Endothelial cell of umbilical vein (primary cell): Measurements from ENCODE around the gene EEIG1. TPM values are rescaled to one million over a fixed set of nuclear protein-coding genes. Genes with fewer than 3 reads are reported as not detected.

ENCODE experiments used
- BruUV-seq: library from RNA; stranded (reverse); fragments of 400-500 nt; replicated peaks from 2 replicates; lab custom pipeline; 2021; lab: Mats Ljungman, UMichigan
- CTCF ChIA-PET: fragments of 300-600, 350-600 bp; sonication (Branson Sonifier 250); formaldehyde crosslinking; loops from one replicate; lab custom pipeline; 2021; ENCODE audit warnings: antibody characterized with exemption, inconsistent platforms; lab: Charles Lee
- POLR2A ChIA-PET: fragments of 300-600, 350-600 bp; sonication (Branson Sonifier 250); formaldehyde crosslinking; loops from one replicate; lab custom pipeline; 2021; ENCODE audit warnings: antibody characterized with exemption, inconsistent platforms; lab: Charles Lee
- DNase-seq: peaks from one replicate; pipeline ENCODE4 v3.0.0-alpha.2; 2011; ENCODE audit warnings: low read depth, low spot score
- FAIRE-seq: peaks from 2 replicates; lab custom pipeline; 2011; peaks lifted over from hg19 to GRCh38; lab: Jason Lieb, UNC
- H2AFZ ChIP-seq: 2 replicates; pipeline ENCODE4 v1.6.0; 2012; ENCODE audit warnings: low read depth, low read length, control low read depth, inconsistent platforms
- H3K27ac ChIP-seq: 2 replicates; pipeline ENCODE4 v1.5.1; 2011; ENCODE audit warnings: low read depth, mild to moderate bottlenecking, control low read depth, low read length, moderate library complexity; ENCODE audit not compliant: insufficient read depth
- H3K27me3 ChIP-seq, 2 experiments: 2 replicates each; pipeline versions ENCODE4 v1.6.0 to v1.6.1; 2011; ENCODE audit warnings: low read length in 2 of 2, mixed read lengths in 1 of 2; ENCODE audit not compliant: control insufficient read depth in 2 of 2, insufficient read depth in 2 of 2
- H3K36me3 ChIP-seq, 2 experiments: 2 replicates in 1 of 2; 3 replicates in 1 of 2; pipeline ENCODE4 v1.5.1; 2011; ENCODE audit warnings: low read length in 2 of 2, mild to moderate bottlenecking in 1 of 2, moderate library complexity in 1 of 2; ENCODE audit not compliant: control insufficient read depth in 2 of 2, insufficient read depth in 2 of 2; ENCODE audit errors: extremely low read depth in 1 of 2
- H3K4me1 ChIP-seq: 3 replicates; pipeline ENCODE4 v1.5.1; 2011; ENCODE audit warnings: mild to moderate bottlenecking, low read length; ENCODE audit not compliant: control insufficient read depth, insufficient read depth; ENCODE audit errors: extremely low read depth
- H3K4me2 ChIP-seq: 2 replicates; pipeline ENCODE4 v1.6.1; 2011; ENCODE audit warnings: low read length, control low read depth, mixed read lengths; ENCODE audit not compliant: insufficient read depth
- H3K4me3 ChIP-seq, 3 experiments: fragments of 200-600 bp in 1 of 3; sonication (generic), shearing (Covaris generic) in 1 of 3; replicated peaks in 1 of 3; 2 replicates each; pipeline ENCODE4 v1.5.1; 2011 to 2016; ENCODE audit warnings: control low read depth in 3 of 3, low read length in 3 of 3, mild to moderate bottlenecking in 2 of 3, inconsistent platforms in 1 of 3, low read depth in 1 of 3, moderate library complexity in 1 of 3; ENCODE audit not compliant: insufficient read depth in 1 of 3
- H3K79me2 ChIP-seq: 2 replicates; pipeline ENCODE4 v1.6.0; 2012; ENCODE audit warnings: low read length, inconsistent platforms; ENCODE audit not compliant: control insufficient read depth, insufficient read depth
- H3K9ac ChIP-seq: replicated peaks from 2 replicates; pipeline ENCODE3; 2011; ENCODE audit warnings: low read length, control low read depth; ENCODE audit not compliant: insufficient read depth; ENCODE audit errors: extremely low read depth
- H3K9me1 ChIP-seq: replicated peaks from 3 replicates; pipeline ENCODE4 v1.6.0; 2011; ENCODE audit warnings: mild to moderate bottlenecking, low read length; ENCODE audit not compliant: control insufficient read depth, insufficient read depth; ENCODE audit errors: extremely low read depth
- H3K9me3 ChIP-seq: replicated peaks from 2 replicates; pipeline ENCODE4 v1.5.1; 2012; ENCODE audit warnings: low read length, inconsistent platforms; ENCODE audit not compliant: control insufficient read depth, insufficient read depth
- H4K20me1 ChIP-seq: replicated peaks from 2 replicates; pipeline ENCODE3; 2011; ENCODE audit warnings: mild to moderate bottlenecking, low read length; ENCODE audit not compliant: control insufficient read depth, insufficient read depth; ENCODE audit errors: extremely low read depth
- FOS ChIP-seq: IDR thresholded peaks from 2 replicates; pipeline ENCODE4 v1.6.1; 2011; ENCODE audit warnings: mild to moderate bottlenecking, low read length, moderate library complexity, borderline replicate concordance; ENCODE audit not compliant: insufficient read depth
- GATA2 ChIP-seq: IDR thresholded peaks from 2 replicates; pipeline ENCODE4 v1.7.0; 2011; ENCODE audit warnings: low read depth, mild to moderate bottlenecking, moderate library complexity, mixed read lengths, low read length; ENCODE audit not compliant: insufficient read length, insufficient read depth
- MYC ChIP-seq: IDR thresholded peaks from one replicate; pipeline ENCODE4 v1.6.1; 2011; ENCODE audit warnings: mild to moderate bottlenecking, low read depth, low read length
- POLR2A ChIP-seq: IDR thresholded peaks from 2 replicates; pipeline ENCODE4 v1.6.1; 2012; ENCODE audit warnings: low read depth, mild to moderate bottlenecking, control low read depth, low read length
- POLR2AphosphoS5 ChIP-seq: IDR thresholded peaks from 2 replicates; pipeline ENCODE4 v1.6.1; 2012; ENCODE audit warnings: low read depth, mild to moderate bottlenecking, control low read depth, low read length, moderate library complexity; ENCODE audit not compliant: insufficient read depth
- dilution Hi-C: fragments of 300-500 bp; cut with MboI; formaldehyde crosslinking; loops from one replicate; pipeline ENCODE4 v1.15.0; 2019; ENCODE audit warnings: low sequenced_read_pairs; ENCODE audit not compliant: extremely low pct_ligation_motif_present
- intact Hi-C: fragments of 100-400 bp; cut with micrococcal nuclease; formaldehyde crosslinking; loops from one replicate; pipeline ENCODE4 v1.10.0; 2022
- polyA plus RNA-seq, 4 experiments: library from polyadenylated mRNA; depleted of rRNA in 3 of 4; stranded (reverse) in 3 of 4; unstranded in 1 of 4; fragments of >200 nt; gene quantifications; 2 replicates each; pipeline versions ENCODE4 v1.2.1 to v1.2.3, GENCODE V29; 2011 to 2012; ENCODE audit warnings: missing spikeins in 1 of 4
- total RNA-seq: library from RNA; stranded (reverse); gene quantifications from 2 replicates; pipeline ENCODE4 v1.2.3, GENCODE V29; 2021
- TF ChIP-seq, protein P1 (sequence below), 2 donors: IDR thresholded peaks; 1 replicate in 1 of 2; 2 replicates in 1 of 2; pipeline ENCODE4 v1.5.1; 2011; ENCODE audit warnings: low read length in 2 of 2, mild to moderate bottlenecking in 2 of 2, moderate library complexity in 2 of 2, control low read depth in 1 of 2, inconsistent platforms in 1 of 2, low read depth in 1 of 2; ENCODE audit not compliant: insufficient read depth in 1 of 2; ENCODE audit errors: extremely low read depth in 1 of 2

The EEIG1 gene
- total and polyA plus RNA-seq, 2 donors (not counting 3 experiments of a cell fraction or from before 2014, with no cell fraction given), result 8.4 to 19.0 TPM

DNA sequence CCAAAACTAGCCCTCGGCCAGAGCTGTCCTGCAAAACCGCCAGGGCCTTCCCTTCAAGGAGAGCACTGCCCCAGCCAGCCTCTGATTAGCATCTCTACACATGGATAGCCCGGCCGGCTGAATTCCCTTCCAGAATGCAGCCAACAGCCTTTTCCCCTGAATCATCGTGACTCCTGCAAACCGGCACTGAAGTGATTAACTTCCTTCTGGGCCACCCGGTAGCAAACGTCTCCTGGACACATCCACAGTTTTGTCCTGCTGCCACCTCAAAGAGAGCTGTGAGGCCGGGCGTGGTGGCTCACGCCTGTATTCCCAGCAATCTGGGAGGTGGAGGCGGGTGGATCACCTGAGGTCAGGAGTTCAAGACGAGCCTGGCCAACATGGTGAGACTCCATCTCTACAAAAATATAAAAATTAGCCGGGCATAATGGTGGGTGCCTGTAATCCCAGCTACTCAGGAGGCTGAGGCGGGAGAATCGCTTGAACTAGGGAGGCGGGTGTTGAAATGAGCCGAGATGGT lies 21.1 kb upstream of the EEIG1 start:
- intact Hi-C loops, result no loop called here
- H3K36me3 ChIP-seq, result no peaks in the 10 kb centered on the region
- H3K9me1 ChIP-seq, result no peaks in the 10 kb centered on the region
- no peak overlapping the region for H3K4me3 ChIP-seq
- no peaks in the 10 kb centered on the region for H3K27me3 ChIP-seq
- dilution Hi-C loops, result no loop called here
- peak overlapping the region; percentile 67 for H3K27ac ChIP-seq
- no peak overlapping the region for H3K4me2 ChIP-seq
- H3K4me1 ChIP-seq, result peaks cover 28% of the 10 kb centered on the region
- no peaks in the 10 kb centered on the region for H3K79me2 ChIP-seq
- ChIA-PET POLR2A (no interaction called here), CTCF (interaction anchor here (0.8 to 1.8 kb wide), 6 partner anchors 11 to 77 kb away, joined by 3 to 16 read pairs (median 4); no protein-coding TSS in a partner anchor)
- peak overlapping the region; percentile 14 for H3K9ac ChIP-seq
- no peaks in the 10 kb centered on the region for H4K20me1 ChIP-seq
- TSS peak; percentile 81 for BruUV-seq
- DNase-seq, result peak; percentile 73
- peak overlapping the region; percentile 78 for H2AFZ ChIP-seq
- TF ChIP-seq POLR2A (no peak), POLR2AphosphoS5 (peak; percentile 68), MYC (no peak), FOS (peak; percentile 60), GATA2 (peak; percentile 92)
- TF ChIP-seq, protein P1, sequence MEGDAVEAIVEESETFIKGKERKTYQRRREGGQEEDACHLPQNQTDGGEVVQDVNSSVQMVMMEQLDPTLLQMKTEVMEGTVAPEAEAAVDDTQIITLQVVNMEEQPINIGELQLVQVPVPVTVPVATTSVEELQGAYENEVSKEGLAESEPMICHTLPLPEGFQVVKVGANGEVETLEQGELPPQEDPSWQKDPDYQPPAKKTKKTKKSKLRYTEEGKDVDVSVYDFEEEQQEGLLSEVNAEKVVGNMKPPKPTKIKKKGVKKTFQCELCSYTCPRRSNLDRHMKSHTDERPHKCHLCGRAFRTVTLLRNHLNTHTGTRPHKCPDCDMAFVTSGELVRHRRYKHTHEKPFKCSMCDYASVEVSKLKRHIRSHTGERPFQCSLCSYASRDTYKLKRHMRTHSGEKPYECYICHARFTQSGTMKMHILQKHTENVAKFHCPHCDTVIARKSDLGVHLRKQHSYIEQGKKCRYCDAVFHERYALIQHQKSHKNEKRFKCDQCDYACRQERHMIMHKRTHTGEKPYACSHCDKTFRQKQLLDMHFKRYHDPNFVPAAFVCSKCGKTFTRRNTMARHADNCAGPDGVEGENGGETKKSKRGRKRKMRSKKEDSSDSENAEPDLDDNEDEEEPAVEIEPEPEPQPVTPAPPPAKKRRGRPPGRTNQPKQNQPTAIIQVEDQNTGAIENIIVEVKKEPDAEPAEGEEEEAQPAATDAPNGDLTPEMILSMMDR (IDR thresholded peaks at IDR 0.05; ENCODE audit: extremely low read depth in 1 of 2, insufficient read depth in 1 of 2, low read depth in 1 of 2, low read length in 2 of 2), result no peak
- H3K9me3 ChIP-seq, result no peaks in the 10 kb centered on the region
- peak; percentile 96 for FAIRE-seq
